Prostate gland (tissue), 2 donors: ENCODE data around the gene CELA2A. TPM values are rescaled to one million over a fixed set of nuclear protein-coding genes. Genes with fewer than 3 reads are reported as not detected.
"Not testable (repeated sequence)": the region's sequence is repeated elsewhere in the genome, so short reads cannot be mapped to it uniquely, and the experiment has no call there.

Experiments
- DNase-seq: peaks from one replicate; pipeline ENCODE4 v3.0.0-alpha.2; 2019; ENCODE audit warnings: low spot score
- H3K27ac ChIP-seq, 2 donors: fragments of 200-600 bp; sonication (generic); 2 replicates each; pipeline ENCODE4 v1.5.1; 2017 to 2019
- H3K27me3 ChIP-seq: fragments of 200-600 bp; sonication (generic); replicated peaks from 2 replicates; pipeline ENCODE4 v1.5.1; 2019; ENCODE audit not compliant: insufficient read depth
- H3K36me3 ChIP-seq, 2 donors: fragments of 200-600 bp; sonication (generic); 1 replicate in 1 of 2; 2 replicates in 1 of 2; pipeline versions ENCODE4 v1.5.1 to v1.8.1; 2017 to 2019
- H3K4me1 ChIP-seq: fragments of 200-600 bp; sonication (generic); replicated peaks from 2 replicates; pipeline ENCODE4 v1.5.1; 2019
- H3K4me3 ChIP-seq, 2 donors: fragments of 200-600 bp; sonication (generic); 2 replicates each; pipeline ENCODE4 v1.5.1; 2017 to 2019
- H3K9me3 ChIP-seq: fragments of 200-600 bp; sonication (generic); 2 replicates; pipeline ENCODE4 v1.5.1; 2017
- CTCF ChIP-seq, 4 experiments: fragments of 200-600 bp in 2 of 4; fragments of 450-650 bp in 2 of 4; sonication (generic) in 2 of 4; IDR thresholded peaks; 1 replicate in 3 of 4; 2 replicates in 1 of 4; pipeline ENCODE4 v1.5.1; 2016 to 2019; ENCODE audit warnings: antibody characterized with exemption in 4 of 4, mild to moderate bottlenecking in 2 of 4, moderate library complexity in 2 of 4
- POLR2A ChIP-seq: fragments of 450-650 bp; IDR thresholded peaks from one replicate; pipeline ENCODE4 v1.6.1; 2016; ENCODE audit warnings: antibody characterized with exemption, mild to moderate bottlenecking
- POLR2AphosphoS5 ChIP-seq: sonication (generic); formaldehyde crosslinking; IDR thresholded peaks from one replicate; pipeline ENCODE4 v1.6.1; 2017; ENCODE audit warnings: antibody characterized with exemption
- WGBS: methylation state at CpG from one replicate; pipeline ENCODE4 v1.1.5; 2018; 5-methylcytosine and 5-hydroxymethylcytosine counted together
- intact Hi-C: fragments of 100-400 bp; cut with DNase I; formaldehyde crosslinking; loops from one replicate; pipeline ENCODE4 v1.14.2; 2022
- total RNA-seq, 2 donors: library from RNA; depleted of rRNA; stranded (reverse); fragments of >200 nt; gene quantifications; one replicate each; pipeline ENCODE4 v1.1.0, GENCODE V29; 2016

Gene CELA2A
- total RNA-seq, 2 donors from 2014 or later, result 5.4 TPM; not detected in 1

- Histone ChIP-seq H3K4me1 (no peaks in the 10 kb centered on the region), H3K36me3 (no peaks in the 10 kb centered on the region), H3K27ac (no peak overlapping the region), H3K27me3 (no peaks in the 10 kb centered on the region), H3K9me3 (no peaks in the 10 kb centered on the region), H3K4me3 (no peak overlapping the region)
- TF ChIP-seq POLR2A (no peak), CTCF (IDR thresholded peaks at IDR 0.05) (no peak), POLR2AphosphoS5 (no peak)
- intact Hi-C loops, result no loop called here
- DNase-seq, result no peak
These were observed 11.6 kb downstream of the CELA2A start for GRCh38 chr1:15468145-15468544.

- no peak for DNase-seq
- Histone ChIP-seq H3K27ac (no peak overlapping the region), H3K36me3 (no peaks in the 10 kb centered on the region), H3K4me1 (no peaks in the 10 kb centered on the region), H3K4me3 (no peak overlapping the region), H3K9me3 (no peaks in the 10 kb centered on the region), H3K27me3 (no peaks in the 10 kb centered on the region)
- intact Hi-C loops, result no loop called here
- no peak for TF ChIP-seq CTCF (IDR thresholded peaks at IDR 0.05)
- TF ChIP-seq POLR2AphosphoS5, result no peak
- no peak for TF ChIP-seq POLR2A
- WGBS, result 28% methylated on average over 3 of the region's 3 CpGs
These were observed 12.8 kb downstream of the CELA2A start for GRCh38 chr1:15469361-15469760.

GRCh38 chr1:15469821-15470448 is 13.4 kb downstream of the CELA2A start:
- H3K36me3 ChIP-seq, DNase-seq, H3K4me1 ChIP-seq, H3K27me3 ChIP-seq, intact Hi-C loops, H3K27ac ChIP-seq, H3K9me3 ChIP-seq, H3K4me3 ChIP-seq: not testable (repeated sequence)
- 60% methylated on average over 9 of the region's 9 CpGs for WGBS

GRCh38 chr1:15471067-15471466 is 14.5 kb downstream of the CELA2A start:
- H3K4me1 ChIP-seq, H3K27me3 ChIP-seq, H3K36me3 ChIP-seq, intact Hi-C loops, H3K4me3 ChIP-seq, H3K27ac ChIP-seq, DNase-seq, H3K9me3 ChIP-seq: not testable (repeated sequence)
- 89% methylated on average over 5 of the region's 5 CpGs for WGBS

GRCh38 chr1:15471723-15472122 is 15.2 kb downstream of the CELA2A start:
- intact Hi-C loops, result not testable (repeated sequence)

GRCh38 chr1:15472587-15472986 is 16.1 kb downstream of the CELA2A start:
- intact Hi-C loops, result no loop called here
- H3K9me3 ChIP-seq, result no peaks in the 10 kb centered on the region
- no peaks in the 10 kb centered on the region for H3K27me3 ChIP-seq
- no peak overlapping the region for H3K27ac ChIP-seq
- 86% methylated on average over 11 of the region's 11 CpGs for WGBS
- DNase-seq, result no peak
- H3K4me3 ChIP-seq, result no peak overlapping the region
- H3K4me1 ChIP-seq, result no peaks in the 10 kb centered on the region
- TF ChIP-seq POLR2A (no peak), CTCF (IDR thresholded peaks at IDR 0.05) (no peak), POLR2AphosphoS5 (no peak)
- H3K36me3 ChIP-seq, result no peaks in the 10 kb centered on the region

More at GRCh38 chr1:15471723-15472122, 15.2 kb downstream of the CELA2A start:
- H3K27ac ChIP-seq, DNase-seq, H3K4me3 ChIP-seq, H3K27me3 ChIP-seq, H3K36me3 ChIP-seq, H3K4me1 ChIP-seq, H3K9me3 ChIP-seq: not testable (repeated sequence)
- 86% methylated on average over 6 of the region's 6 CpGs for WGBS
